Thoracic aorta (tissue), 2 donors: Measurements from ENCODE around the gene ALKAL2. TPM values are rescaled to one million over a fixed set of nuclear protein-coding genes. Genes with fewer than 3 reads are reported as not detected.
"Not testable (repeated sequence)": the region's sequence is repeated elsewhere in the genome, so short reads cannot be mapped to it uniquely, and the experiment has no call there.

Experiments
- ATAC-seq: fragments of 150-250 bp; one replicate; pipeline ENCODE4 v1.8.0; 2017; ENCODE audit warnings: low read depth; ENCODE audit not compliant: insufficient number of reproducible peaks, low FRiP score
- DNase-seq: peaks from one replicate; pipeline ENCODE4 v3.0.0-alpha.2; 2020; ENCODE audit warnings: low spot score
- H3K27ac ChIP-seq, 2 donors: fragments of 200-600 bp; sonication (generic); 1 replicate in 1 of 2; 2 replicates in 1 of 2; pipeline ENCODE4 v1.5.1; 2016; ENCODE audit warnings: mild to moderate bottlenecking in 2 of 2, moderate library complexity in 2 of 2
- H3K27me3 ChIP-seq: fragments of 200-600 bp; sonication (generic); replicated peaks from 2 replicates; pipeline ENCODE4 v1.6.0; 2016; ENCODE audit warnings: mild to moderate bottlenecking; ENCODE audit not compliant: insufficient read depth
- H3K36me3 ChIP-seq: fragments of 200-600 bp; sonication (generic); one replicate; pipeline ENCODE4 v1.5.1; 2016
- H3K4me1 ChIP-seq, 2 donors: fragments of 200-600 bp; sonication (generic); 1 replicate in 1 of 2; 2 replicates in 1 of 2; pipeline versions ENCODE4 v1.5.1 to v1.6.0; 2016; ENCODE audit warnings: low read depth in 2 of 2, mild to moderate bottlenecking in 1 of 2; ENCODE audit not compliant: control insufficient read depth in 1 of 2
- H3K4me3 ChIP-seq: fragments of 200-600 bp; sonication (generic); 2 replicates; pipeline ENCODE4 v1.5.1; 2016; ENCODE audit warnings: mild to moderate bottlenecking
- H3K9me3 ChIP-seq: fragments of 200-600 bp; sonication (generic); 2 replicates; pipeline ENCODE4 v1.5.1; 2016
- total RNA-seq, 2 donors: library from RNA; depleted of rRNA; stranded (reverse); fragments of >200 nt; gene quantifications; one replicate each; pipeline versions ENCODE4 v1.1.0 to v1.2.3, GENCODE V29; 2016
- TF ChIP-seq, protein P1 (sequence below): fragments of 200-600 bp; sonication (generic); IDR thresholded peaks from one replicate; pipeline ENCODE4 v1.5.1; 2019; ENCODE audit warnings: antibody characterized with exemption

The ALKAL2 gene, protein sequence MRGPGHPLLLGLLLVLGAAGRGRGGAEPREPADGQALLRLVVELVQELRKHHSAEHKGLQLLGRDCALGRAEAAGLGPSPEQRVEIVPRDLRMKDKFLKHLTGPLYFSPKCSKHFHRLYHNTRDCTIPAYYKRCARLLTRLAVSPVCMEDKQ
- total RNA-seq: 10 to 100 TPM; 11.3 to 12.7 TPM

DNA sequence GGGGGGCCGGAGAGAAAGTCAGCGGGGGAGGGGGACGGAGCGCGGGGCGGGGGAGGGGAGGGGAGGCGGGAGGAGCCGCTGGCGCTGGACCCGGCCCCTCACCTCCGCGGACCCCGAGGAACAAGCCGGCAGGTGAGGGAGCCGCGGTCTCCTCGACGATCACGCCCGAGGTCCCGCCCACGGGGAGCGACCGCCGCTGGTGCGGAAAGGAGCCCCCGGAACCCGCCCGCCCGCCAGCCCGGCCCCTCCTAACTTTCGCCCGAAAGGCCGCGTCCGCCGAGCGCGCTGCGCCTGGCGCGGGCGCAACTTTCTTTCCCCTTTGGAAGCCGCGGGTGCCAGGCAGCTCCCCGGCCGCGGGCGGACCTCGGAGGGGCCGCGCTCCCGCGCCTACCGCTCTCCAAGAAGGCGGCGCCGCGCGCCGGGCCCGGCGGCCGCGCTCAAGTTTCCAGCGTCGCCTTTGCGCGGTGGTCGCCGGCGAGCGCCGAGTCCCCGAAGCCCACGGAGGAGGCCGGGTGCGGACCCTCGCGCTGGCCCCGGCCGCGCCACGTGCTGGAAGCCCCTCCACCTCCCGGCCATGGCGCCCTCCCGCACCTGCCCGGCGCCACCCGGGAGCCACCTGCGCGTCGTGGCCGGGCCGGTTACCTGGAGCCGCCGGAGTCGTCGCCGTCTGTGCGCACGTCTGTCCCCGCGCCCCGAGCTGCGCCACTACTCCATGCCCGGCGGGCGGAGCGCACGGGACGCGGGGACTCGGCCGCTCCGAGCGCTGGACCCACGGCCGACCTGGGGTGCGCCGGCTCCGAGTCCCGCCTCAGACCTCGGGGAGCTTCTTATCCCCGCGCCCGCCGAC is at the start of gene ALKAL2:
Gene ALKAL2, minus strand, starts transcription at position 181 of the 847 bp plus-strand sequence. CDS start 256 bp downstream, outside the sequence.
- TF ChIP-seq, protein P1, sequence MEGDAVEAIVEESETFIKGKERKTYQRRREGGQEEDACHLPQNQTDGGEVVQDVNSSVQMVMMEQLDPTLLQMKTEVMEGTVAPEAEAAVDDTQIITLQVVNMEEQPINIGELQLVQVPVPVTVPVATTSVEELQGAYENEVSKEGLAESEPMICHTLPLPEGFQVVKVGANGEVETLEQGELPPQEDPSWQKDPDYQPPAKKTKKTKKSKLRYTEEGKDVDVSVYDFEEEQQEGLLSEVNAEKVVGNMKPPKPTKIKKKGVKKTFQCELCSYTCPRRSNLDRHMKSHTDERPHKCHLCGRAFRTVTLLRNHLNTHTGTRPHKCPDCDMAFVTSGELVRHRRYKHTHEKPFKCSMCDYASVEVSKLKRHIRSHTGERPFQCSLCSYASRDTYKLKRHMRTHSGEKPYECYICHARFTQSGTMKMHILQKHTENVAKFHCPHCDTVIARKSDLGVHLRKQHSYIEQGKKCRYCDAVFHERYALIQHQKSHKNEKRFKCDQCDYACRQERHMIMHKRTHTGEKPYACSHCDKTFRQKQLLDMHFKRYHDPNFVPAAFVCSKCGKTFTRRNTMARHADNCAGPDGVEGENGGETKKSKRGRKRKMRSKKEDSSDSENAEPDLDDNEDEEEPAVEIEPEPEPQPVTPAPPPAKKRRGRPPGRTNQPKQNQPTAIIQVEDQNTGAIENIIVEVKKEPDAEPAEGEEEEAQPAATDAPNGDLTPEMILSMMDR: no peak
- Histone ChIP-seq H3K4me3 (peak within 1 kb of the TSS; percentile 75), H3K27ac (peak within 1 kb of the TSS; percentile 74 to 83), H3K27me3 (no peaks in the 10 kb centered on the region), H3K36me3 (no peaks in the 10 kb centered on the region), H3K9me3 (no peaks in the 10 kb centered on the region), H3K4me1 (peaks cover 0 to 40% of the 10 kb centered on the region in 2 donors)
- DNase-seq (no peak), ATAC-seq (no peak)

DNA sequence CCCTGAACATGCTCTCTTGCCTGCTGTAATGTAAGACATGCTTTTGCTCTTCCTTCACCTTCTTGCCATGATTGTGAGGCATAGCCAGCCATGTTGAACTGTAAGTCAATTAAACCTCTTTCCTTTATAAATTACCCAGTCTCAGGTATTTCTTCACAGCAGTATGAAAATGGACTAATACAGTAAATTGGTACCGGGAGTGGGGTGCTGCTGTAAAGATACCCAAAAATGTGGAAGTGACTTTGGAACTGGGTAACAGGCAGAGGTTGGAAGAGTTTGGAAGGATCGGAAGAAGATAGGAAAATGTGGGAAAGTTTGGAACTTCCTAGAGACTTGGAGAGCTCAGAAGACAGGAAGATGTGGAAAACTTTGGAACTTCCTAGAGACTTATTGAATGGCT is 49.1 kb upstream of the ALKAL2 start:
- ATAC-seq, H3K4me3 ChIP-seq, H3K27ac ChIP-seq, DNase-seq, H3K36me3 ChIP-seq, H3K4me1 ChIP-seq, H3K27me3 ChIP-seq: not testable (repeated sequence)
- H3K9me3 ChIP-seq: peaks cover 13% of the 10 kb centered on the region

DNA sequence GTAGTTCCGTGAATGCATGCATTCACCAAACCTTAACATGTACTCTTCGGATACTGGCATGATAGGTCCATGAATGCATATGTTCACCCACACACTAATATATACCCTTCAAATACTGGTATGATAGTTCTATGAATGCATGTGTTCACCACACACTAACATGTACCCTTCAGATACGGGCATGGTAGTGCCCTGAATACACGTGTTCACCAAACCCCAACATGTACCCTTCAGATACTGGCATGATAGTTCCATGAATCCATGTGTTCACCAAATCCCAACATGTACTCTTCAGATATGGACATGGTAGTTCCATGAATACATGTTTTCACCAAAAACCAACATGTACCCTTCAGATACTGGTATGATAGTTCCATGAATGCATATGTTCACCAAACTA is 48.5 kb upstream of the ALKAL2 start:
- ATAC-seq (no peak), DNase-seq (no peak)
- Histone ChIP-seq H3K9me3 (peaks cover 13% of the 10 kb centered on the region), H3K4me1 (no peaks in the 10 kb centered on the region), H3K36me3 (no peaks in the 10 kb centered on the region), H3K4me3 (no peak overlapping the region), H3K27ac (no peak overlapping the region), H3K27me3 (no peaks in the 10 kb centered on the region)
- TF ChIP-seq, protein P1: no peak

DNA sequence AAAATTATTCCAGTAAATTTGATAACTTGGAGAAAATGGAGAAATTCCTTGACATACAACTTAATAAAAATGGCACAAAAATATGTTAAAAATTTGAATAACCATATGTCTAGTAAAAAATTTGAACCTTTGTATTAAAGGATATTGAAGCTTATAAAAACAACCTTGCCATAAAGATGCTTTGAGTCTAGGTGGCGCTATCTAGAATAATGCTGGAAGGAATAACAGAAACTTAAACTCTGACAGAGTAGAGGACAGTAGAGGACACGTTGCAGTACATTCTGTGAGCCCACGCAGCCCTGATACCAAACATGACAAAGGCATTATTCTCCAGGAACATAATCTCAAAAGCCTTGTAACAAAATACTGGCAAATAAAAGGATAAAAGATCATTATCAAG is 44.7 kb upstream of the ALKAL2 start:
- no peak for DNase-seq
- H3K4me3 ChIP-seq: no peak overlapping the region
- no peaks in the 10 kb centered on the region for H3K27me3 ChIP-seq
- TF ChIP-seq, protein P1: no peak
- peaks cover 0 to 4% of the 10 kb centered on the region in 2 donors for H3K4me1 ChIP-seq
- H3K27ac ChIP-seq: no peak overlapping the region
- no peaks in the 10 kb centered on the region for H3K36me3 ChIP-seq
- peaks cover 10% of the 10 kb centered on the region for H3K9me3 ChIP-seq
- ATAC-seq: no peak

DNA sequence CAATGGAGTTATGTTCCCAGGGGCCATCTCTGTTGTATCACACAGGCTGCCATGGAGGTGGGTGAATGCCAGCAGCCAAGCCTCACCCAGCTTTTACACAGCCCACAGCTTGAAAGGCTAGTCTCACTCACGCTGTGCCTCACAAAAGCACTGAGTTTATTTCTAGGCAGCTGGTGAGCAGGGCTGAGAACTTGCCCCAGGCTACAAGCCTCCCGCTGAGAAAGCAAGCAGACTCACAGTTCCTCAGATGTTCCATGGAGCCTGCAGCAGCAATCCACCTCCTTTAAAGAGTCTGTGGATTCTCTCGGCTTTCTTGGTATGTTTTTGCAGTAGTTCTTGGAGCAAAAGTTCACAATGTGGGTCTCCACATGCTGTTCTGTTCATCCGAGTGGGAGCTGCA is 40.9 kb upstream of the ALKAL2 start:
- no peaks in the 10 kb centered on the region for H3K27me3 ChIP-seq
- H3K4me3 ChIP-seq: no peak overlapping the region
- peaks cover 0 to 4% of the 10 kb centered on the region in 2 donors for H3K4me1 ChIP-seq
- ATAC-seq (no peak), DNase-seq (no peak)
- H3K9me3 ChIP-seq: peaks cover 5% of the 10 kb centered on the region
- TF ChIP-seq, protein P1: no peak
- no peaks in the 10 kb centered on the region for H3K36me3 ChIP-seq
- no peak overlapping the region for H3K27ac ChIP-seq
